HepG2 (cell line): ENCODE data around the gene C1orf216. TPM values are rescaled to one million over a fixed set of nuclear protein-coding genes. Genes with fewer than 3 reads are reported as not detected.

Experiments used
- CREM ChIP-seq, 2 experiments: sonication (generic) in 1 of 2; formaldehyde crosslinking in 1 of 2; IDR thresholded peaks; 2 replicates each; pipeline versions ENCODE4 v1.4.0 to v1.6.1; 2016 to 2020; ENCODE audit warnings: antibody characterized with exemption in 1 of 2, mild to moderate bottlenecking in 1 of 2, missing genetic modification reagents in 1 of 2
- DNMT3B ChIP-seq: conservative IDR thresholded peaks from 2 replicates; pipeline ENCODE4 v1.6.1; 2016; ENCODE audit warnings: missing biosample characterization, control low read depth
- HOXA3 ChIP-seq: sonication (generic); formaldehyde crosslinking; IDR thresholded peaks from 2 replicates; pipeline ENCODE4 v1.5.0; 2020; ENCODE audit warnings: missing genetic modification reagents
- MATR3 ChIP-seq: sonication (generic); formaldehyde crosslinking; IDR thresholded peaks from 2 replicates; pipeline ENCODE4 v1.4.0; 2020; ENCODE audit warnings: missing genetic modification reagents
- MBD4 ChIP-seq: IDR thresholded peaks from 2 replicates; pipeline ENCODE4 v1.6.1; 2012; ENCODE audit warnings: low read length, inconsistent platforms, borderline replicate concordance
- MIER3 ChIP-seq: IDR thresholded peaks from 2 replicates; pipeline ENCODE4 v1.6.1; 2016; ENCODE audit warnings: missing compliant biosample characterization, borderline replicate concordance
- NFE2L2 ChIP-seq: fragments of 150-350 bp; IDR thresholded peaks from 2 replicates; pipeline ENCODE4 v1.6.1; 2014; ENCODE audit warnings: low read length
- RAD21 ChIP-seq: fragments of 450-650 bp; formaldehyde crosslinking; IDR thresholded peaks from 2 replicates; pipeline ENCODE4 v1.5.0; 2020; ENCODE audit warnings: mild to moderate bottlenecking
- SALL1 ChIP-seq: sonication (generic); formaldehyde crosslinking; IDR thresholded peaks from 2 replicates; pipeline ENCODE4 v1.8.0; 2022; ENCODE audit warnings: mild to moderate bottlenecking, missing genetic modification reagents
- SMC3 ChIP-seq: IDR thresholded peaks from 2 replicates; pipeline ENCODE4 v1.6.1; 2011; ENCODE audit warnings: low read length, improper control_type of control experiment
- STAG1 ChIP-seq: sonication (generic); formaldehyde crosslinking; IDR thresholded peaks from 2 replicates; pipeline ENCODE4 v1.4.0; 2020; ENCODE audit warnings: missing genetic modification reagents
- TRIM24 ChIP-seq: sonication (generic); formaldehyde crosslinking; IDR thresholded peaks from 2 replicates; pipeline ENCODE4 v1.8.0; 2022; ENCODE audit warnings: mild to moderate bottlenecking, missing genetic modification reagents
- ZNF17 ChIP-seq: sonication (generic); formaldehyde crosslinking; IDR thresholded peaks from 2 replicates; pipeline ENCODE4 v1.5.0; 2020; ENCODE audit warnings: mild to moderate bottlenecking, missing genetic modification reagents
- ZNF274 ChIP-seq: sonication (generic); formaldehyde crosslinking; IDR thresholded peaks from 2 replicates; pipeline ENCODE4 v1.5.1; 2020; ENCODE audit warnings: mild to moderate bottlenecking, missing genetic modification reagents
- ZNF598 ChIP-seq: sonication (generic); formaldehyde crosslinking; IDR thresholded peaks from 2 replicates; pipeline ENCODE4 v1.5.1; 2020; ENCODE audit warnings: mild to moderate bottlenecking, missing genetic modification reagents, borderline replicate concordance
- polyA plus RNA-seq, 8 experiments: library from polyadenylated mRNA; depleted of rRNA in 3 of 8; stranded (reverse) in 7 of 8; unstranded in 1 of 8; fragments of >200 nt; fragmentation: Illumina TruSeq in 4 of 8; extraction: Trizol in 4 of 8; gene quantifications; 2 replicates each; pipeline versions ENCODE4 v1.2.1 to v1.2.3, GENCODE V29; 2011 to 2016; ENCODE audit warnings: low read depth in 4 of 8, missing spikeins in 1 of 8, mixed read lengths in 1 of 8; ENCODE audit not compliant: insufficient read depth in 1 of 8
- total RNA-seq, 5 experiments: library from RNA; depleted of rRNA; stranded (reverse); fragments of >200 nt; fragmentation: Illumina TruSeq; extraction: Trizol; gene quantifications; 2 replicates each; pipeline ENCODE4 v1.2.3, GENCODE V29; 2016; ENCODE audit warnings: low read depth in 1 of 5
- TF ChIP-seq, protein P1 (sequence below): sonication (generic); formaldehyde crosslinking; IDR thresholded peaks from 2 replicates; pipeline ENCODE4 v1.4.0; 2020; ENCODE audit warnings: missing genetic modification reagents
- TF ChIP-seq, protein P2 (sequence below): sonication (generic); formaldehyde crosslinking; IDR thresholded peaks from 2 replicates; pipeline ENCODE4; 2020; ENCODE audit warnings: missing genetic modification reagents, mild to moderate bottlenecking, borderline replicate concordance
- TF ChIP-seq, protein P3 (sequence below): sonication (generic); formaldehyde crosslinking; IDR thresholded peaks from 2 replicates; pipeline ENCODE4 v1.5.0; 2020; ENCODE audit warnings: mild to moderate bottlenecking, missing genetic modification reagents, moderate library complexity
- TF ChIP-seq, protein P4 (sequence below): sonication (generic); formaldehyde crosslinking; IDR thresholded peaks from 2 replicates; pipeline ENCODE4 v1.5.1; 2020; ENCODE audit warnings: mild to moderate bottlenecking, moderate library complexity, missing genetic modification reagents
- TF ChIP-seq, protein P5 (sequence below): sonication (generic); formaldehyde crosslinking; IDR thresholded peaks from 2 replicates; pipeline ENCODE4 v1.4.0; 2020; ENCODE audit warnings: mild to moderate bottlenecking, missing genetic modification reagents

C1orf216 gene
- total and polyA plus RNA-seq, 2 of the 13 experiments (the other 11 are each of a cell fraction or from before 2014, with no cell fraction given) = 0.48 to 1.1 TPM

DNA sequence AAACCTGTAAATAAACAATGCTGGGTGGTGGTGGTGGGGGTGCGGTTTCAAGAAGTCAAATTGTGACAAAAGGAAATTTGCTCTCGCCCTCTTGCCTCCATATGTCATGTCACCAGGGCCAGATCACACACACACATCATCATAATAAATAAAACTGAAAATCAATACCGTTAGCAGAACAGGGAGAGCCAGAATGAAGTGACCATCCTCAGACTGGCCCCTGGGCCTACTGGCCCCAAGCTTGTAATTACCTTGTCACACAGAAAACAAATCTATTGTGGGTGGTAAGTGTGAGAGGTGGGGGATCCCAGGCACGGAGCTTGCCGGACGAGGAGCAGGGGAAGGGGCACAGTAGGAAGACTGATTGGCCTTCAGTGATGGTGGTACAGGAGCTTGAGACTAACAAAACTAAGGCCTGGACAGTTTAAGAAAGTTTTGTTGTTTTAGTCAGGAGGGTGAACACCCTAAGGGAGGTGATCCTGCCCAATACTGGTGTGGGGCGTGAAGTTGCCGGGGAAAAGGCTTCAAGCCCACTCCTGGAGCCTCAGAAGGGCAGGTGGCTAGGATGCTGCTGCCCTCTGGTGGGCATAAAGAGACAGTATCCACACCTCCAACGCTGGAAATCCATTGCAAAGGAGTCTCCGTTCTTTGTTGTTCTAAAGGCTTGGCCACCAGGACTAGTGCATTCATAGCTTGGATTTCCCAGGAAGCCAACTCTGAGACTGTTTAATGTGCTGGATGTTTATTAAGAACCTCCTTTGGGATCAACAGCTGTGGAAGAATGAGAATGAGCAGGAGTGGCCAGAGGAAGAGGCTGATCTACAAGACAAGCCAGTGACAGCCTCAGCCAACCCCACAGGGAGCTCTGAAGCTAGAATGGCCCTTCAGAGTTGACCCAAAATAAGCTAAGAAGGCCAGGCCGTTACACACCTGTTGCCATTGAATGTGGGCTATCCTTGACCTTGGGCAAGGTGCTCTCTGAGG is 8.1 kb upstream of the C1orf216 start (continued):
- TF ChIP-seq, protein P1, sequence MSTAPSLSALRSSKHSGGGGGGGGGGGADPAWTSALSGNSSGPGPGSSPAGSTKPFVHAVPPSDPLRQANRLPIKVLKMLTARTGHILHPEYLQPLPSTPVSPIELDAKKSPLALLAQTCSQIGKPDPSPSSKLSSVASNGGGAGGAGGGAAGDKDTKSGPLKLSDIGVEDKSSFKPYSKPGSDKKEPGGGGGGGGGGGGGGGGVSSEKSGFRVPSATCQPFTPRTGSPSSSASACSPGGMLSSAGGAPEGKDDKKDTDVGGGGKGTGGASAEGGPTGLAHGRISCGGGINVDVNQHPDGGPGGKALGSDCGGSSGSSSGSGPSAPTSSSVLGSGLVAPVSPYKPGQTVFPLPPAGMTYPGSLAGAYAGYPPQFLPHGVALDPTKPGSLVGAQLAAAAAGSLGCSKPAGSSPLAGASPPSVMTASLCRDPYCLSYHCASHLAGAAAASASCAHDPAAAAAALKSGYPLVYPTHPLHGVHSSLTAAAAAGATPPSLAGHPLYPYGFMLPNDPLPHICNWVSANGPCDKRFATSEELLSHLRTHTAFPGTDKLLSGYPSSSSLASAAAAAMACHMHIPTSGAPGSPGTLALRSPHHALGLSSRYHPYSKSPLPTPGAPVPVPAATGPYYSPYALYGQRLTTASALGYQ (CRISPR knock-in tag) = no peak
- TF ChIP-seq MIER3 (CRISPR knock-in tag) (no peak), NFE2L2 (no peak), ZNF274 (CRISPR knock-in tag) (no peak), MATR3 (CRISPR knock-in tag) (no peak), STAG1 (peak; percentile 88), MBD4 (no peak), RAD21 (peak; percentile 79), CREM (IDR thresholded peaks at IDR 0.05) (no peak), CREM (CRISPR knock-in tag; IDR thresholded peaks at IDR 0.05) (no peak), TRIM24 (CRISPR knock-in tag) (no peak), SALL1 (CRISPR knock-in tag) (peak; percentile 37; the same call in 1 of the 2 replicates), ZNF598 (CRISPR knock-in tag) (0 out of 2 replicates have a peak, but pooled peaks have one; percentile 38), HOXA3 (no peak), ZNF17 (no peak), SMC3 (peak; percentile 80), DNMT3B (CRISPR knock-in tag) (peak; percentile 29; the same call in 1 of the 2 replicates)
- TF ChIP-seq, protein P2, sequence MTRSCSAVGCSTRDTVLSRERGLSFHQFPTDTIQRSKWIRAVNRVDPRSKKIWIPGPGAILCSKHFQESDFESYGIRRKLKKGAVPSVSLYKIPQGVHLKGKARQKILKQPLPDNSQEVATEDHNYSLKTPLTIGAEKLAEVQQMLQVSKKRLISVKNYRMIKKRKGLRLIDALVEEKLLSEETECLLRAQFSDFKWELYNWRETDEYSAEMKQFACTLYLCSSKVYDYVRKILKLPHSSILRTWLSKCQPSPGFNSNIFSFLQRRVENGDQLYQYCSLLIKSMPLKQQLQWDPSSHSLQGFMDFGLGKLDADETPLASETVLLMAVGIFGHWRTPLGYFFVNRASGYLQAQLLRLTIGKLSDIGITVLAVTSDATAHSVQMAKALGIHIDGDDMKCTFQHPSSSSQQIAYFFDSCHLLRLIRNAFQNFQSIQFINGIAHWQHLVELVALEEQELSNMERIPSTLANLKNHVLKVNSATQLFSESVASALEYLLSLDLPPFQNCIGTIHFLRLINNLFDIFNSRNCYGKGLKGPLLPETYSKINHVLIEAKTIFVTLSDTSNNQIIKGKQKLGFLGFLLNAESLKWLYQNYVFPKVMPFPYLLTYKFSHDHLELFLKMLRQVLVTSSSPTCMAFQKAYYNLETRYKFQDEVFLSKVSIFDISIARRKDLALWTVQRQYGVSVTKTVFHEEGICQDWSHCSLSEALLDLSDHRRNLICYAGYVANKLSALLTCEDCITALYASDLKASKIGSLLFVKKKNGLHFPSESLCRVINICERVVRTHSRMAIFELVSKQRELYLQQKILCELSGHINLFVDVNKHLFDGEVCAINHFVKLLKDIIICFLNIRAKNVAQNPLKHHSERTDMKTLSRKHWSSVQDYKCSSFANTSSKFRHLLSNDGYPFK (CRISPR knock-in tag) = no peak
- TF ChIP-seq, protein P3, sequence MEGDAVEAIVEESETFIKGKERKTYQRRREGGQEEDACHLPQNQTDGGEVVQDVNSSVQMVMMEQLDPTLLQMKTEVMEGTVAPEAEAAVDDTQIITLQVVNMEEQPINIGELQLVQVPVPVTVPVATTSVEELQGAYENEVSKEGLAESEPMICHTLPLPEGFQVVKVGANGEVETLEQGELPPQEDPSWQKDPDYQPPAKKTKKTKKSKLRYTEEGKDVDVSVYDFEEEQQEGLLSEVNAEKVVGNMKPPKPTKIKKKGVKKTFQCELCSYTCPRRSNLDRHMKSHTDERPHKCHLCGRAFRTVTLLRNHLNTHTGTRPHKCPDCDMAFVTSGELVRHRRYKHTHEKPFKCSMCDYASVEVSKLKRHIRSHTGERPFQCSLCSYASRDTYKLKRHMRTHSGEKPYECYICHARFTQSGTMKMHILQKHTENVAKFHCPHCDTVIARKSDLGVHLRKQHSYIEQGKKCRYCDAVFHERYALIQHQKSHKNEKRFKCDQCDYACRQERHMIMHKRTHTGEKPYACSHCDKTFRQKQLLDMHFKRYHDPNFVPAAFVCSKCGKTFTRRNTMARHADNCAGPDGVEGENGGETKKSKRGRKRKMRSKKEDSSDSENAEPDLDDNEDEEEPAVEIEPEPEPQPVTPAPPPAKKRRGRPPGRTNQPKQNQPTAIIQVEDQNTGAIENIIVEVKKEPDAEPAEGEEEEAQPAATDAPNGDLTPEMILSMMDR (CRISPR knock-in tag) = peak; percentile 91
- TF ChIP-seq, protein P4, sequence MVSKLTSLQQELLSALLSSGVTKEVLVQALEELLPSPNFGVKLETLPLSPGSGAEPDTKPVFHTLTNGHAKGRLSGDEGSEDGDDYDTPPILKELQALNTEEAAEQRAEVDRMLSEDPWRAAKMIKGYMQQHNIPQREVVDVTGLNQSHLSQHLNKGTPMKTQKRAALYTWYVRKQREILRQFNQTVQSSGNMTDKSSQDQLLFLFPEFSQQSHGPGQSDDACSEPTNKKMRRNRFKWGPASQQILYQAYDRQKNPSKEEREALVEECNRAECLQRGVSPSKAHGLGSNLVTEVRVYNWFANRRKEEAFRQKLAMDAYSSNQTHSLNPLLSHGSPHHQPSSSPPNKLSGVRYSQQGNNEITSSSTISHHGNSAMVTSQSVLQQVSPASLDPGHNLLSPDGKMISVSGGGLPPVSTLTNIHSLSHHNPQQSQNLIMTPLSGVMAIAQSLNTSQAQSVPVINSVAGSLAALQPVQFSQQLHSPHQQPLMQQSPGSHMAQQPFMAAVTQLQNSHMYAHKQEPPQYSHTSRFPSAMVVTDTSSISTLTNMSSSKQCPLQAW = 0 out of 2 replicates have a peak, but pooled peaks have one; percentile 23
- TF ChIP-seq, protein P5, sequence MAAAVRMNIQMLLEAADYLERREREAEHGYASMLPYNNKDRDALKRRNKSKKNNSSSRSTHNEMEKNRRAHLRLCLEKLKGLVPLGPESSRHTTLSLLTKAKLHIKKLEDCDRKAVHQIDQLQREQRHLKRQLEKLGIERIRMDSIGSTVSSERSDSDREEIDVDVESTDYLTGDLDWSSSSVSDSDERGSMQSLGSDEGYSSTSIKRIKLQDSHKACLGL = no peak
